HG02870 (cell line): ENCODE data around the gene ENDOV.

Experiments
- ATAC-seq: cut with Tn5 transposase; IDR thresholded peaks from one replicate; pipeline ENCODE4 v1.9.1; 2021; ENCODE audit warnings: mild to moderate bottlenecking, moderate library complexity; ENCODE audit not compliant: unreplicated experiment

Gene ENDOV

DNA sequence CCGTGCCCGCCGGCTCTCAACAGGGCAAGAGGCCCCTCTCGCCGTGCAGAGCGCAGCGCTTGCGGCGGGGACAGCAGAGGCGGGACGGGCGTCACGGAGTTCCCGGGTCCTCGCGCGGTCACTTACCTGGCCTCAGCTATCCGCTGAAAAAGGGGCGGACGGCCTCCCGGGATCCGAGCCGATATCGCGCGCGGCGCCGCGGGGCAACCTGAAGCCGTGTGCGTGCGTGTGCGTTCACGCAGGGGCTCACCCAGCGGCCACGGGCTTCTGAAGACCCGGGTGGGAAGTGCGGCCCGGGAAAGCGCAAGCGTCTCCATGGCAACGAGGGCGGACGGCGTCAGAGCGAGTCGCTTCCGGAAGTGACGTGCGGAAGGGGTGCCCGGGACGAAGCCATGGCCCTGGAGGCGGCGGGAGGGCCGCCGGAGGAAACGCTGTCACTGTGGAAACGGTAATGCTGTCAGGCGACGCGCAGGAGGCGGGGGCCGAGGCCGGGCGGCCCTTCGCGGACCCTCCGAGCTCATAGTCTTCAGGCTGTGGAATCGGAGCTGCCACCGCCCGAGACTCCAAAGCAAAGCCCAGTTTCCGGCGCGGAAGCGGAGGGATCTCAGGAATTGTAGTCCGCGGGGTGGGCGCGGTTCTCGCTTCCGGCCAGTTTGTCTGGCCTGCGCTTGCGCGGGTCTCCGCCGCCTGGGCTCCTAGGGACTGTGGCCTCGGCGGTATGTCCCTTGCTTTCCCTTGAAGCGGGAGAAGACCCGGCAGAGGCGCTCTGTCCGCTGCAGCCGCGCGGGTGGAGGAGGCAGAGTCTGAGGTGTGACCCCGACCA, at the start of gene ENDOV:
TSS of gene ENDOV (plus strand) at position 365 of the 823 bp plus-strand sequence. CDS start at position 393, 28 bp downstream.
- ATAC-seq: peak; percentile 95

DNA sequence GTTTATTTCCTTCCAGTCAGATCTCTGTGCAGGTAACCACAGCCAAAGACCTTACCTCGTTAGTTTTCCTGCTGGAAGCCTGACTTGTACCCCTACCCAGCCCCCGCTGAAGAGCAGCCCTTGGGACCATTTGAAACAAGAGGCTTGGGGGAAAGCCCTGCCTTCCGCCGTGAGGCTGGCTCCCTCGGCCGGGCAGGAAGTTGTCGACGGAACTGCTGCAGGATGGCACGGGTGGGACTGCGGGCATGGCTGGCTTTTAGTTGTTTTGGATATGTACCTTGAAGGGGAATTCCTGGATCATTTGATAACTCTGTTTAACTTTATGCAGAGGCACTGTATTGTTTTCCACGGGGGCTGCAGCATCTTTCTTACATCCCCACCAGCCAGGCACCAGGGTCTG, 49.0 kb upstream of the ENDOV start:
- ATAC-seq: no peak

DNA sequence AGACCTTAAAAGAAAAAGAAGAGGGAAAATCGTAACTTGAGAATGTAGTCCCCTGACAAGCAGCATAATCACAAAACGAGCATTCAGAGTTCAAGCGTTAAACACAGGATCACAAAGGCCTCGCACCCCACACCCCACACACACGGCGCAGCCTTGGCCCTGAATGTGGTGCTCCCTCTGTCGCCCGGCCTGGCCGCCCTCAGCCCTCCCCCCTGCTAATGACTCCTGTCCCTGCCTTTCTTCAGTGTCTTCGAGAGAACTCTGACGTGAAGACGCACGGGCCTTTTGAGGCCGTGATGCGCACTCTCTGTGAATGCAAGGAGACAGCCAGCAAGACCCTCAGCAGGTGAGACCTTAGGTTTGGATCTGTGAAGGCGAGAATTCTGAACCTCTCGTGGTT, 47.5 kb upstream of the ENDOV start:
- ATAC-seq: no peak

DNA sequence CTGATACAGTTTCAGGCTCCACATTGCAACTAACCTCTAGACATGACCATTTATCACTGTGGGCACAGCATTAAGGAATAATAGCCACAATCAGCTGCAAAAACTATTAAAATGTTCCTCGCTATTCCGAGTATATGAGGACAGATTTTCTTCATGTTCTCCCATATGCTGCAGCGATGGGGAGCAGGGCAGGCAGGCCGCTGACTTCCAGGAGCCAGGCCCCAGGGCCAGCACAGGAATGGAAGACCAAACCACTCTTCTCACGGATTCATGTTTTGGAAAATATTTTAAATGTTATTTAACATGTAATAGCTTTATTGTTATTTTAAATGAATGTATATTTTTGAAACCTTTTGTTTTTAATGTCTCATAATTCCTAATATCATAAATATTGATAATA, 43.8 kb upstream of the ENDOV start:
- ATAC-seq: no peak

DNA sequence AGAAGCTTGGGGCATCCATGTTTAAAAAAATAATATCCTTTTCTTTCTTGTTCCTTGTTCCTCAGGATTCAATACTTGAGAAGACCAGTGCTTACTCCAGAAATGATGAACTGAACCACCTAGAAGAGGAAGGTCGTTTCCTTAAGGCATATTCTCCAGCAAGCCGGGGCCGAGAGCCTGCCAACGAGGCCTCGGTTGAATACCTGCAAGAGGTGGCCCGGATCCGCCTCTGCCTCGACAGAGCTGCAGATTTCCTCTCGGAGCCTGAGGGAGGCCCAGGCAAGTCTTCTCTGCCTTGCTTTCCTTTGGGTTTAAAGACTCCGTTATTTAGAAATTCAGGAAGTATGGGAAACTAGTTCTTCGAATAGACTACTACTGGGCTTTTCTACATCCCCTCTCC, 42.5 kb upstream of the ENDOV start:
- ATAC-seq: no peak

DNA sequence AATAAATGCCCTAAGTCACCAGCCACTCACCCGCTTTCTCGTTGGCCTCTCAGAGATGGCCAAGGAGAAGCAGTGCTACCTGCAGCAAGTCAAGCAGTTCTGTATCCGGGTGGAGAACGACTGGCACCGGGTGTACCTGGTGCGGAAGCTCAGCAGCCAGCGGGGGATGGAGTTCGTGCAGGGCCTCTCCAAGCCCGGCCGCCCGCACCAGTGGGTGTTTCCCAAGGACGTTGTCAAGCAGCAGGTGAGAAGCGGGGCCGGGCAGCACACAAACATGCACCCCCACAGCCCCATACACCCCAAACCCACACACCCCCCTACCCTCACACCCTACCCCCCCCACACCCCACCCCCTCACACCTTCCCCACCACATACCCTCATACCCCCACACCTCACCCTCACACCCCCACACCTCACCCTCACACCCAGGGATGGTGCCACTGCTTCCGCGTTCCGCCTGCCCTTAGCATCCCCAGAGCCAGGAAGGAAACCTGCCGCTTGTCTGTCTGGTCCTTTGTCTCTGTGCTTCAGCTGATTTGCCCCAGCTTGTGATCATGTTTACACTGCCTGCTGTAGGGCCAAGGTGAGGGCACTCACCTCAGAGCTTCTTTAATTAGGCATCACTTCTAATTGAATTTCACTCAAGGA, 41.9 kb upstream of the ENDOV start:
- ATAC-seq: no peak

DNA sequence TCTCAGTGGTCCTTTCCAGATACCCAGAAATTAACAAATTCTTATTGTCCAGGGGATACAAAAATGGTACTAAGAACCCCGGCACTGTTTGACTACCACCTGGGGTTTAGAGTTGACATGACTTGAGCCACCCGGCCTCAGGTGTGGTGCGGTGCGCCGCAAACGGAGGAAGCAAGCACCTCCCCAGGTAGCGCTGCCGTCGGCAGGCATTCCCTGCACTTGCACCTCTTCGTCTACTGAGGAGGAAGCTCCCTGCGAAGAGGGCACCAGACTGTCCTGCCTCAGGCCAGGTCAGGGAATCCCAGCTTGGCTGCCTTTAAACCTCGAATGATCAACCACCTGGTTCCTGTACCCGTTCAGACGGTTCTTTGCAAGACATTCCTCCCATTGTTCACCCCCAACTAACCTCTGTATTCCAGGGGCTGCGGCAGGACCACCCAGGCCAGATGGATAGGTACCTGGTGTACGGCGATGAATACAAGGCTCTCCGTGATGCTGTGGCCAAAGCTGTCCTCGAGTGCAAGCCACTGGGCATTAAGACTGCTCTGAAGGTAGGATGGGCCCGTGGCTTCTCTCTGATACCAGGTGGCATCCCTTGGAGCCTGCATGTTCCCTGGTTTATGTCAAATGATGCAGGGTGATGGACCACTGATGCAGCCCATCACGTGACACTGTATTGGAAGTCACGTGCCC, 40.8 kb upstream of the ENDOV start:
- ATAC-seq: no peak

DNA sequence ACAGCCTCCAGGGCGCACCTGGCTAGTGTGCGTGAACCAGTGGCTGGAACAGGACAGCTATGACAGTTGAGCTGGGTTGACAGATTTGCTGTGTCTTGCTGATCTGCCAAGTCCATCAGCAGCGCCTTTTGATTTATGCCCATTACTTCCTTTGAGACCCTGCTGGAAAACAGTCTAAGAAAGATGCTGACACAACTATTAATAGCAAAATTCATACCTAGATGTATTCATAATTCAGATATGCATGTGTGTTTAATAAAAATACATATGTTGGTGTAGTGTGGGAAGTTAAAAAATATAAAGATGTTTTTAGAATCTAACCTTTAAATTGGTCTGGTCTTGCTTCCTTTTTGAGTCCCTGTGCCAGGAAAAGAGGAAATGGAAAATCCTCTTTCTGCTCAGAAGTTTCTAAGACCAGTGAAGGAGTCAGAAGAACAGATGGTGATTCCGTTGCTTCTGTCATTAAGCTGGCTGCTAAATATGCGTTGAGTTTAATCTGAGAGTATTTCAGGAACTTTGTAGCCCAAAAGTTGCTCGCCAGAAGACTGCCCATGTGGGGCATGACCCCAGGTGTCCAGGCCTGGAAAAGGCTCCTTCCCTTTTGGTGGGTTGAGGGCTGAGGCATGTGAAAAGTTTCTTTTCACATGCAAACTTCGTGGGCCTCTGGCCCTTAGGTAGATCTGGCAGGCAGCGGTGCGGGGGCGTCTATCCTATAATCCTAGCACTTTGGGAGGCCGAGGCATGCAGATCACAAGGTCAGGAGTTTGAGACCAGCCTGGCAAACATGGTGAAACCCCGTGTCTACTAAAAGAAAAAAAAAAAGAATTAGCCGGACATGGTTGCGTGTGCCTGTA, 40.0 kb upstream of the ENDOV start:
- no peak for ATAC-seq

DNA sequence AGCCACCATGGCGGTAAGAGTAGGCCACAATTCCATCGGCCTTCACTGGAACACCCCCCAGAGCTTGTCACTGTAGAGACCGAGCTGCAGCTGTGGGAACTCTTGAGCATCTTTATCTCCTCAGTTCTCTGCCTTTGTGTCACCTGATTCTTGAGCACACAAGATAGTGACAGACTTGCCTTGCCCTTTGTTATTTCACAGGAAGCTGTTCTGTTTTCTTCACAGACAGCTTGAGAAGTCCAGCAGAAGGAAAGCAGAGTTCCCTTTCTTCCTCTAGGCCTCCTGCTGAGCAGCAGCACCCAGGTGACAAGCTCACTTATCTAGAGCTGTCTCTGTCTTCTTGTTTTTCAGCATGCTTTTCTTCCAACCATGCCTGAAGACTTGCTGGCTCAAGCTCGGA, 38.4 kb upstream of the ENDOV start:
- no peak for ATAC-seq

DNA sequence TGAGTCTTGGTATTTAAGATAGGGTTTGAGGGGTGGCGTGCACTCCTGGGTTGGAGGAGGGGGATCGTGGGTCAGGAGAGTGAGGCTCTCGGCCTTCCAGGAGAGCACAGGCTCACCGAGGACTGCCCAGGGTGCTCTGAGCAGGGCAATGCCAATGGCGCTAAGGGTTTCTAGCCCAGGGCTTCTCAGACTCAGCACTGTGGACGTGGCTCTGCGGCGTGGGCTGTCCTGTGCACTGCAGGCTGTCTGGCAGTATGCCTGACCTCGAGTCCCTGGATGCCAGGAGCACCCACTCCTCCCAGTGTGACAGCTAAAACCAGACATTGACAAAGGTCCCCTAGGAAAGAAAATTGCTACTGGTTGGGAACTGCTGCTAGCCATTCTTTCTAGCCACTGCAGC, 37.2 kb upstream of the ENDOV start:
- no peak for ATAC-seq

DNA sequence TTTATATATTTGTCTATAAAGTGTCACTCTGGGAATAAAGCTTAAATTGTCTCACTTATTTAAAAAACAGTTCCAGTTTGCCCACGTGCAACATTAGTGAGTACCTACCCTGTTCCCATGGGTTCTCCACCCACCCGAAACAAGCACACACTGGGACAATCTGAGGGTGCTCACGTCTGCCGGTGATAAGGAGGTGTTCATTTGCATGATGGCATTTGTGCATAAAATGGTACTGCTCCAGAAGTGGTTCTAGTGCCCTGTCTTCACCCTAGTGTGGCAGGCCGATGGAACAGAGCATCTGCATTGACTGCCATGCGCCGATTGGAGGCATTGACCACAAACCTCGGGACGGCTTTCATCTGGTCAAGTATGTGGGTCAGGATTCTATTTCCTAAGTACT, 35.6 kb upstream of the ENDOV start:
- ATAC-seq: no peak

DNA sequence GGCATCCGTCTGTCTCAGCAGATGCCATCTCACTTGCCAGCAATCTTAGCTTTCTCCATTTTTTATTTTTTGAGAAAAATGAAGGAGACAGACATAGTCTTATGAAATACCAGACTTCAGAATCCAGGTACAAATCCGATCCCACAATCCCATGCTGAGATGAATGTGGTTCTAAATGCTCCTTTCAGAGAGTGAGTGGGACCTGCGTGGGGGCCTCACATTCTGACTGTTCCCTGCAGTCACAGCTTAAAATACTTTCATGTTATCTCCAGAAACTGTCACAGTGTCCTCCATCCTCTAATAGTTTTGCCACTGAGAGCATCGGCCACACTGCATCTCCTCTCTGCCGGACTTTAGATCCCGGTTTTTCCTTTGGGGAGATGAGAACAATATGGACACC, 34.9 kb upstream of the ENDOV start:
- ATAC-seq: no peak

DNA sequence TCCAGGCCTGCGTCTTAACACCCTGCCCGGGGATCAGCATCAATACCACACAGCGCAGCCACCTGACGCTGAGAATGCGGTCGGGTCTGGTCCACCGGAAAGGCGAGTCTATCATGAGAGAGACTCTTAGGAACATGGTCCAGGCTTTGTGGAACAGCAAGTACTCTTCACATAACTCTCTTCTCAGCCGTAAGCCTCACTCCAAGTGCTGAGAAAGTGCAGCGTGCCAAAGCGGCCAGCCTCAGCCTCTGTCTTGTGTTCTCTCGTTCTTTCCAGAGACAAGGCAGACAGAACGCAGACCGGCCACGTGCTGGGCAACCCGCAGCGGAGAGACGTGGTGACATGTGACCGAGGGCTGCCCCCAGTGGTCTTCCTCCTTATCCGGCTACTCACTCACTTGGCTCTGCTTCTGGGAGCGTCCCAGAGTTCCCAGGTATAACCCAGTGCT, 34.4 kb upstream of the ENDOV start:
- no peak for ATAC-seq

DNA sequence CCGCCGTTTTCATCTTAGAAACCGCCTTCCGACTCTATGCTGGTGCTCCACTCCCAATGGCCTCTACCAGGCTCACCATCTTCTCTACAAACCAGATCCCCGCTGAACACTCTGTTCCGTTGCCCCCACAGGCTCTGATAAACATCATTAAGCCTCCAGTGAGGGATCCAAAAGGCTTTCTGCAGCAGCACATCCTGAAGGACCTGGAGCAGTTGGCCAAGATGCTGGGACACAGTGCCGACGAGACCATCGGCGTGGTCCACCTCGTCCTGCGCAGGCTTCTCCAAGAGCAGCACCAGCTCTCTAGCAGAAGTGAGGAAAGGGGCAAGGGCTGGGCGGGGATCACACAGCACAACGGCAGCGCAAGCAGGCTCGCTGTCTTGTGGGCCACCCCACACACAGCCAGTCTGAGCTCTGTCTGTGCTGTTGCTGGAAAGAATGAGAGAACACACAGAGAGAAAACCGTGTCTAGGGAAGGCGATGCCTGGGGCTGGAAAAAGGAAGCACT, 33.5 kb upstream of the ENDOV start:
- no peak for ATAC-seq

DNA sequence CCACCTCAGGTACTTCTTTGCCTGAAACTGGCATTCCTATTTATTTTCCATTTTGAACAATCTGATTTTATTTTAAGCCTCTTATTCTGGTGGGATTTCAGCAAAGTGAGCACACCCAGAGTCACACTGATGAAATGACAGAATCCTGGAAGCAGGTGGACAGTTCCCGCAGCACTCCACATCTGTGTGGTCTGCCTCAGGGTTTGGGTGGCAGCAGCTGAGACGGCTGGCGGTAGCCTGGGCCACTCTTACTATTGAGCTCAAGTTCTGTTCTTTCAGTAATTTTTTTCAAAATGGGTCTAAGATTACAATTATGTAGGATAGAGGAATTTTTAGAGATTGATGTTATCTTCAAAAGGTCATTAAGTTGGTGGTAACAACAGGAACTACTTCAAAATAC, 32.5 kb upstream of the ENDOV start:
- ATAC-seq: no peak

DNA sequence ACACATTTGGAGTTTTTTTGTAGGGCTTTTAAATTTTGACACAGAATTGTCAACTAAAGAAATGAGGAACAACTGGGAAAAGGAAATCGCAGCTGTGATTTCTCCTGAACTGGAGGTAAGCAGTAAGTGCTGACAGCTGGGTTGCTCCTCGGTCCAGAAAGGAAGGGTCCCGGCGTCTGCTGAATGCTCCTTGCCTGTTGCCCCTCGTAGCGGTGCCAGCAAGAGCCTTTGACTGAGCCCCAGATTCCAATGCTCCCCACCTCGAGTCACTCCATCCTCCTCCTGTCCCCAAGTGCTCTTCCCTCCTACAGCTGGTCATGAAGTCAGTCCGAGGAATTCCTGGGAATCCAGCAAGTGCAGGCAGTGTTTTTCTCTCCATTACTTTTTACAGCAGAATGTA, 32.0 kb upstream of the ENDOV start:
- no peak for ATAC-seq

DNA sequence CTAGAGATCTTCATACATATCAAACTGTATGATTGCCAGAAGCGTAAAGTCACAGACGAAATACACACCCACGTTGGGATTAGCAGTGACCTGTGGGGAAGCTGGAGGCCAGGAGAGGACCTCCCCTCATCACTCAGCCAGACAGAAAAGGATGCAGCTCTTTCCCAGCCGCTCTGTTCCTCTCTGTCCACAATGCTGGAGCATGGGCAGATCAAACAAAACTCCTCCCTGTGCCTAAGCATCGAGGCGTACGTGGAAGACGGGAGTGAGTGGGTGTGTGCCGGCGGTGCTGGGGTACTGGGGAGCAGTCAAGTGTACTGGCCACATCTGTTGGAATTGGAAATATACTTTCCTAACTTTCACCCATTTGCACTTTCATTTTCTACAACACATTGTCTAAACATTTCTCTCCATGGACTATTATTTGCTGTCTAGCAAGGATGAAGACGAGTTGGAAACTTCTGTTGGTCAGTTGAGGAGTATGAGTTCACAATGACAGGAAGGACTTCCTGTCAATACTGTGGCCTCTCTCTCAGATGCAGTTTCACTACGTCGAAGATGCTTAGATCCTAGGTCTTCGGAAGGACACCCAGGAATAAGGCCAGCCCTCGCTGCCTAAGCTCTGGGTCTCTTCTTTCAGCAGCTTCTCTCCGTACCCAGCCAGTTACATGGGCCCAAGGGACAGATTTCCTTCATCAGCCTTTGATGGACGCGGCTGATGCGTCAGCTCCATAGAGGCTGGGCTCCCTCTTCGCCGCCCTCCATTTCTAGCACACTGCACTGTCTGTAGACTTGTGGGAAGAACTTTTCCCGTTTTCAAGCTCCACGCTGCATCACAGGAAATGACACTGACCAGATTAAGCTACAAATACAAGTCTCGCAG, 30.6 kb upstream of the ENDOV start:
- no peak for ATAC-seq

DNA sequence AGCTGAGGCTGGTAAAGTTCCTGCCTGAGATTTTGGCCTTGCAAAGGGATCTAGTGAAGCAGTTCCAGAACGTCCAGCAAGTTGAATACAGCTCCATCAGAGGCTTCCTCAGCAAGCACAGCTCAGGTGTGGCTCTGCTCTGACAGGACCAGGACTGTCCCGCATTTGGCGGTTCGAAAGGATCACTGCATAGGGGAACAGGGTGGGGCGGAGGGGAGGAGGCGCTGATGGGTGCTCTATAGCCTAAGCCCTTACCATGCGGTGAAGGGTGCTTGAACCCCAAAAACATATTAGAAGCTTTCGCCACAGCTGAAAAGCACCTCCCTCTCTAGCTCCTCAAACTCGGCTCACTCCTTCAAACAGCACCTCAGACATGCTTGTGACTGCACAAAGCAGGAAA, 29.9 kb upstream of the ENDOV start:
- no peak for ATAC-seq

DNA sequence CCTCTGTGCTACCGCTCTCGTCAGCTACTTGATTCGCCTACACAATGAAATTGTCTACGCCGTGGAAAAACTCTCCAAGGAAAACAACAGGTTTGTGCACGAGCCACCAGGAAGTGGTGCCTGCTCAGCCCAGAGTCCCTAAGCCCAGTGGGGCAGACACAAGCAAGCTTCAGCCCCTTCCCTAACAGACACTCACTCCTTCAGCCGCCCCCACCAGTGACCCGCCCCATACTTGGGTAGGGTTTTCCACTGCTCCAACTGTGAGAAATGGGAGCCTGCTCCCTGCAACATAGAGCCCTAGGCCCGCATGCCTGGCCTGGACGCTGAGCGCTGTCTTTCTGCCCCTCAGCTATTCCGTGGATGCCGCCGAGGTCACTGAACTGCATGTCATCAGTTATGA, 28.6 kb upstream of the ENDOV start:
- no peak for ATAC-seq

DNA sequence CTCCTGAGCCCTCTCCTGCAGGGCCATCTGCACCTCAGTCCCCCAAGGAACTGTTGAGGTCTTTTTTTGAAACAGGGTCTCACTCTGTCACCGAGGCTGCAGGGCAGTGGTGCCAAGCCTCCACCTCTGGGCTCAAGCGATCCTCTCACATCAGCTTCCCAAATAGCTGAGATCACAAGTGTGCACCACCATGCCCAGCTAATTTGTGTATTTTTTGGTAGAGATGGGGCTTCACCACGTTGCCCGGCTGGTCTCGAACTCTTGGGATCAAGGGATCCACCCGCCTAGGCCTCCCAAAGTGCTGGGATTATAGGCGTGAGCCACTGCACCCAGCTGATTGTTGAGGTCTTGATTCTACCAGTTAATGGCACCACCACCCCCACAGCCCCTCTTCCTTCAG, 27.9 kb upstream of the ENDOV start:
- no peak for ATAC-seq
